Stimulated activated CD4-positive, alpha-beta T cell treated with anti-CD3 and anti-CD28 coated beads, Interleukin-2, amount 100 ng/mL, for 24 hours (primary cell): Measurements from ENCODE around the gene MAP2K7.
"Not testable (repeated sequence)": the region's sequence is repeated elsewhere in the genome, so short reads cannot be mapped to it uniquely, and the experiment has no call there.

Experiments
- DNase-seq, 2 donors: peaks; one replicate each; pipeline ENCODE4 v3.0.0-alpha.2; 2020

The MAP2K7 gene

GRCh38 chr19:7920519-7921301 is 17.0 kb downstream of the MAP2K7 start:
- peak; percentile 99 to 100 for DNase-seq

- DNase-seq: no peak
Measured at GRCh38 chr19:7921302-7921966, 17.8 kb downstream of the MAP2K7 start.

- no peak for DNase-seq
Measured at GRCh38 chr19:7921967-7922835, 18.5 kb downstream of the MAP2K7 start.

- DNase-seq: no peak
Measured at GRCh38 chr19:7922836-7923195, 19.1 kb downstream of the MAP2K7 start.

DNA sequence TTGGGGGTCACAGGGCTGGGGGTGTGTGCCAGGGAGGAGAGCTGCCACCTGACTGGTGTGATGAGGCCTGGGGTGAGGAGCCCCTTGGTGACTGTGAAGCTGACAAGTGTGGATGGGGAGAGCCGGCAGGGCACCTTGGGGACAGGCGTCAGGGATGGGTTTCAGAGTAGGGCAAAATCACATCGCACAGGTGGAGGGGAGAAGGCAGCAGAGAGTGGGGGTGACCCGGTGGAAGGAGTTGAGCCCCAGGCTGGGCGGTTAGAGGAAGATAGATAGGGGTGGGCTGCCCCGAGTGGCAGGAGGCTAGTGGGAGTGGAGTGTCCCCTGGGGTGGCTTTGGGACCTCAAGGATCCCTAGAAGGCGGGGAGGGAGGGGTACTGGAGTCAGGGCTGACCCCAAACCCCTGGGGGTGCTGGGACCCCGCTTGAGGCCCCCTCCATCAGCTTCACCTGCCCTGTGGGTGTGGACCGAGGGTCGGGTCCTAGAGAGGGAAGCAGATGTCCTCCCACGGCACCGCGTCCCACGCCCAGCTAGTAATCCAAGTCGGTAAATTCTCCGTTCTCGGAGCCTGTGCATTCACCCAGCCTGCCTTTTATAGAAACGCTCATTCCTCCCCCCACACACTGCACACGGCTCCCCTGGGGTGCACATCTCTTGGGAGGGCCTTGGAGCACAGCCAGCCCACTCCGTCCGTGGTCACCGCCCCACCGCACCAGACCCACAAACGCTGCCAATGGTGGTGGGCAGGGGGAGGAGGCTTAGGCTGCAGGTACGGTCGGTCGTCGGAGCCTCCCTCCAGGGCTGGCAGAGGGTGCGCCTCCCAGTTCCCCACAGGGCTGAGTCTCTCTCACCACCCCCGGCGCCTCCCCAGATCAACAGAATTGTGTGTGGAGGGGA is 19.9 kb downstream of the MAP2K7 start:
- DNase-seq: no peak

DNA sequence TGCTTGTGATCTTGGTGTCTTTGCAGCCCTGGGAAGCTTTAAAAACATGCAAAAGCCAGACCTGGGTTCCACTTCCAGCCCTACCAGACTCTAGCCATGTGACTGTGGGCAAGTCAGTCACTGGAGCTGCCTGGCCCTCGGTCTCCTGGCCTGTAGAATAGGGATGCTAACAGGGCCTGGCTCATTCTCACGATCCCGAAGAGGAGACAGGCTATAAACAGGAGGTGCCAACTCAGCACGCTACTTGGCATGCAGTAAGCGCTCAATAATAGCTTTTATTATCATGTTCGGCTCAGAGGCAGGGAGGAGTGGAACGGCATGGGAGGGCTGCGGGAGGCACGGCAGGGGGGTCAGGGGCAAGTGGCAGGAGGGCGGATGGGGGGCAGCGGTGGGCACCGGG is 20.6 kb downstream of the MAP2K7 start:
- no peak for DNase-seq

GRCh38 chr19:7924651-7925170 is 21.0 kb downstream of the MAP2K7 start:
- DNase-seq: no peak

DNA sequence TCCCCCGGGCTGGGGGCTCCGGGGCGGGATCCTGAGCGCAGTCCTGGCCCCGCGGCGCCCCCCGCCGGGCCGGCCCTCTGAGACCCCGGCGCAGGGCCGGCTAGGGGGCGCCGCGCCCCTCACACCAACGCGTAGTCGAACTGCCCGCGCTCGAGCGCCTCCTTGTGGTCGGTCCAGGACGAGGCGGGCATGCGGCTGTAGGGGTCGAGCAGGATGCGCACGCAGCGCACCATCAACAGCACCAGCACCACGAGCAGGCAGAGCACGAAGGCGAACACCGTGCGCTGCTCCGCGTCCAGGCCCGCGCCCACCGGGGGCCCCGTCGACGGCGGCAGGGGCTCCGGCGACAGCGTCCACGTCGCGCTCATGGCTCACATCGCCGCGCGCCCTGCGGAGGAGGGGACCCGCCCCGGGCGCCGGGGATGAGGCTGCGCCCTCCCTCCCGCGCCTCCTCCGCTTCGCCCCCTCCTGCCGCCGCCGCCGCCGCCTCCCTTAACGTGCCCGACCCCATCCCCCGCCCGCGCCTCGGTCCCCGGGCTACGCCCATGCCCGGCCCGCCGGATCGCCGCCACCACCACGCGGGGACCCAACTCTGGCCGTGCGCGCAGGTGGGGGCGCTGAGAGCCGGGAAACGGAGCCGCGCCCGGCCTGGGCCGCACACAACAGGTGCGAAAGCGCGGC is 21.6 kb downstream of the MAP2K7 start:
- peak; percentile 80 to 86 for DNase-seq

GRCh38 chr19:7926021-7926726 is 22.5 kb downstream of the MAP2K7 start, which contains the start of gene CTXN1:
TSS of gene CTXN1 (minus strand) at chr19:7926135. CDS start at chr19:7925538, 597 bp downstream.
- DNase-seq: peak; percentile 81 to 84

DNA sequence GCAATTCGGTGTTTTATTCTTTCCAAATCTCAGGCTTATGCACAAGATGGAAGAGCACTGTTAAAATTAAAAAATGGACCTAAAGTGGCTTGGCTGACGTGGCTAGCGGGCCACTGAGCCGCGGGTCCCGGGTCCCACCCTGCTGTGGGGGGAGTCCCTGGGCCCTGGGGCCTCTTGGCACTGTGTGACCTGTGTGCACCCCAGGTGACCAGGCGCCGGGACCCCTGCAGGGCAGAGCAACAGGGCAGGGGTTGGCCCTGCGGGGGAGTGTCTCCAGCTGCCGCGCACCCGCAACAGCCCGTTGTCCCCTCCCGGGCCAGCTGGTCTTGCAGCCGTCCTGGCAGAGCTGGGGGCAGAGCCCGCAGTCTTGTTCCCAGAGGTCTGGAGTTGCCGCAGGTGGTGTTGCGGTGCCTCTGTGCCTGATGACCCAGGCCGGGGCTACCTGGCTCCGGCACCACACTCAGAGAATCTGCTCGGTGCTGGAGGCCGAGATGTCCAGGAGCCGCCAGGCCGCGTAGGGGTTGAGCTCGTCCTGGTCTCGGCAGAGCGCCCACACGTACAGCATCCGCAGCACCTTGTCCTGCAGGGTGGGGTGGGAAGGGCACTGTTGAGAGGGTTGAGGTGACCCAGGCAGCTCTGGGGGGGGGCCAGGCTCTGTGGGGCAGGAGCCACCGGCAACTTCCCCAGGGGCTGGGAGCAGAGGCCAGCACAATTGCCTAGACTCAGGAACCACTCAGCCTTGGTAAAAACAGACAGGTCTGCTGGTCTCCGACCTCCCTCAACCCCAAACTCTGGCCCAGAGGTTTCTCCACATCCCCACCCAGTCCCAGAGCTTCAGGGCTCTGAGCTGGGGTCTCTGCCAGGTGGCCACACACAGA is 23.3 kb downstream of the MAP2K7 start:
- no peak for DNase-seq

DNA sequence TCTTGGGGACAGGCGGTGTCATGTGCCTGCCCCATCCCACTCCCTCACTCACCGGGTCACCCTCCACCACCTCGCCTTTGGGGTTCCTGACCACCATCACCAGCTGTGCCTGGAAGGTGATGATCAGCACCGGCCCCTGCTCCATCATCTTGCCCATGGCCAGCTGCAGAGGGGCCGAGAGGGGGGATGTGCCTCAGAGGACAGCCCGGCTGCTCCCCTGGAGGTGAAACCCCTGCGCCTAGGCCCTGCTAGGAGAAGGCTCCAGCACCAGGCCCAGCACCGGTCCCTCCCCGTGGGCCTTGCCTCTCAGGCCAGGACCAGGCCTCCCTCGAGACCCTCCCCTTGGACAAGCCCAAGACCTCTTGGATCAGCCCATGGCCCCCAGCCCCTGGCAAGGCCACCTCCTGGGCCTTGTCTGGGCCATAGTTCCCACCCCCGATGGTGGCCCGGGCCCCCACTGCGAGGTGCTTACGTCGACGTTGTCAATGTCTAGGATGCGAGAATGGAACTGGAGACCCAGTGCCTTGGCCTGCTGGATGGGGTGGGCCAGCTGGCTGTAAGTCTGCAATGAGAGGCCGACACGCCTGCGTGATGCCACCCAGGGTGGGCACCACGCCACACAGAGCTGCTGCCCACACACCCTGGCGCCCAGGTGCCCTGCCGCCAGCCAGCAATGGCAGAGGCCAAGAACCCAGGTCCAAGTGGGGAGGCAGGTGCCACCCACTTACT is 24.1 kb downstream of the MAP2K7 start:
- DNase-seq: no peak

DNA sequence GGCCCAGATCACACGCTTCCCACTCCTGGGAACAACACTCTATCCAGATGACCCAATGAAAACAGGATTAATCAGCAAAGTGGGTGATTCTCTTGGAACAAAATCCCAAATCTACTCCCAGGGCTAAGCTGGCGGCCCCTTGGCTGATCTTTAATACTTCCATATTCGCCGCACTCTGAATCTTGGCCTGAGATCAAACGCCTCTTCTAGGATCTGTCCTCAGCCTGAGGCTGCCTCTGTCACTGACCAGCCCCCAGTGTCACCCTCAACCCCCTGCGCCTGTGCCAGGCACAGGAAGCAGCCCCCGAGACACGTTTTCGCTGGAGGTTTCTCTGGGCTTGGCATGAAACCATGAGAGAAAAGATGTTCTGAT is 24.6 kb downstream of the MAP2K7 start:
- no peak for DNase-seq

- DNase-seq: peak; percentile 67 to 68
Measured at GRCh38 chr19:7928741-7929701, 25.3 kb downstream of the MAP2K7 start.

DNA sequence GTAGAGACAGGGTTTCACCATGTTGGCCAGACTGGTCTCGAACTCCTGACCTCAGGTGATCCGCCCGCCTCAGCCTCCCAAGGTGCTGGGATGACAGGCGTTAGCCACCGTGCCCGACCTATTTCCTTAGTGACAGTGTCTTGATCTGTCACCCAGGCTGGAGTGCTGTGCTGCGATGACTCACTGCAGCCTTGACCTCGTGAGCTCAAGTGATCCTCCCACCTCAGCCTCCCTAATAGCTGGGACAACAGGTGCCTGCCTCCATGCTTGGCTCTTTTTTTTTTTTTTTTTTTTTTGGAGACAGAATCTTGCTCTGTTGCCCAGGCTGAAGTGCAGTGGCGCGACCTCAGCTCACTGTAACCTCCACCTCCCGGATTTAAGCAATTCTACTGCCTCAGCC is 26.4 kb downstream of the MAP2K7 start:
- not testable (repeated sequence) for DNase-seq

GRCh38 chr19:7930765-7931164 is 27.1 kb downstream of the MAP2K7 start:
- DNase-seq: no peak

- no peak for DNase-seq
Measured at GRCh38 chr19:7931221-7932061, 27.8 kb downstream of the MAP2K7 start.
